HEK293T (cell line): Measurements from ENCODE around the gene FBLN1.
"Not testable (repeated sequence)": the region's sequence is repeated elsewhere in the genome, so short reads cannot be mapped to it uniquely, and the experiment has no call there.

Experiments
- CTCF ChIA-PET: fragments of 350-600 bp; formaldehyde crosslinking; extraction: SDS; loops from one replicate; lab custom pipeline; 2021; ENCODE audit warnings: antibody characterized with exemption, inconsistent platforms; lab: Yijun Ruan, JAX
- POLR2A ChIA-PET: fragments of 350-600 bp; formaldehyde crosslinking; extraction: SDS; loops from one replicate; lab custom pipeline; 2020; ENCODE audit warnings: antibody characterized with exemption, inconsistent platforms; lab: Yijun Ruan, JAX
- DNase-seq: peaks from one replicate; pipeline ENCODE4 v3.0.0; 2012; ENCODE audit warnings: mixed read lengths; ENCODE audit errors: extremely low spot score
- ARNT ChIP-seq: fragments of 450-650 bp; IDR thresholded peaks from 2 replicates; pipeline ENCODE4 v1.6.1; 2017; ENCODE audit warnings: mild to moderate bottlenecking
- BHLHE40 ChIP-seq: fragments of 450-650 bp; IDR thresholded peaks from 2 replicates; pipeline ENCODE4 v1.6.1; 2016; ENCODE audit warnings: mild to moderate bottlenecking, moderate library complexity, borderline replicate concordance
- CTBP1 ChIP-seq: fragments of 450-650 bp; IDR thresholded peaks from 2 replicates; pipeline ENCODE4 v1.6.1; 2016; ENCODE audit warnings: borderline replicate concordance
- ELF4 ChIP-seq: fragments of 450-650 bp; IDR thresholded peaks from 2 replicates; pipeline ENCODE4 v1.6.1; 2017; ENCODE audit warnings: antibody characterized with exemption
- FOXA1 ChIP-seq: fragments of 450-650 bp; IDR thresholded peaks from 2 replicates; pipeline ENCODE4 v1.6.1; 2016; ENCODE audit warnings: mild to moderate bottlenecking
- FOXK2 ChIP-seq: fragments of 450-650 bp; IDR thresholded peaks from 2 replicates; pipeline ENCODE4 v1.6.1; 2016; ENCODE audit warnings: mild to moderate bottlenecking
- FOXM1 ChIP-seq: fragments of 450-650 bp; IDR thresholded peaks from 2 replicates; pipeline ENCODE4 v1.6.1; 2017; ENCODE audit warnings: mild to moderate bottlenecking, borderline replicate concordance
- HDGF ChIP-seq: fragments of 450-650 bp; IDR thresholded peaks from 2 replicates; pipeline ENCODE4 v1.6.1; 2017; ENCODE audit warnings: antibody characterized with exemption, borderline replicate concordance
- L3MBTL2 ChIP-seq: fragments of 450-650 bp; conservative IDR thresholded peaks from 2 replicates; pipeline ENCODE4 v1.6.1; 2016; ENCODE audit warnings: mild to moderate bottlenecking
- LEF1 ChIP-seq: fragments of 450-650 bp; IDR thresholded peaks from 2 replicates; pipeline ENCODE4 v1.6.1; 2017; ENCODE audit warnings: mild to moderate bottlenecking, borderline replicate concordance
- NFRKB ChIP-seq: fragments of 450-650 bp; IDR thresholded peaks from 2 replicates; pipeline ENCODE4 v1.6.1; 2016; ENCODE audit warnings: mild to moderate bottlenecking, moderate library complexity
- PKNOX1 ChIP-seq: fragments of 450-650 bp; IDR thresholded peaks from 2 replicates; pipeline ENCODE4 v1.6.1; 2016
- SP1 ChIP-seq: fragments of 450-650 bp; IDR thresholded peaks from 2 replicates; pipeline ENCODE4 v1.6.1; 2017
- SUZ12 ChIP-seq: fragments of 450-650 bp; IDR thresholded peaks from 2 replicates; pipeline ENCODE4 v1.6.1; 2016; ENCODE audit warnings: mild to moderate bottlenecking
- TARDBP ChIP-seq: fragments of 450-650 bp; IDR thresholded peaks from 2 replicates; pipeline ENCODE4 v1.6.1; 2016
- ZNF384 ChIP-seq: fragments of 450-650 bp; IDR thresholded peaks from 2 replicates; pipeline ENCODE4 v1.6.1; 2016

Gene FBLN1

DNA sequence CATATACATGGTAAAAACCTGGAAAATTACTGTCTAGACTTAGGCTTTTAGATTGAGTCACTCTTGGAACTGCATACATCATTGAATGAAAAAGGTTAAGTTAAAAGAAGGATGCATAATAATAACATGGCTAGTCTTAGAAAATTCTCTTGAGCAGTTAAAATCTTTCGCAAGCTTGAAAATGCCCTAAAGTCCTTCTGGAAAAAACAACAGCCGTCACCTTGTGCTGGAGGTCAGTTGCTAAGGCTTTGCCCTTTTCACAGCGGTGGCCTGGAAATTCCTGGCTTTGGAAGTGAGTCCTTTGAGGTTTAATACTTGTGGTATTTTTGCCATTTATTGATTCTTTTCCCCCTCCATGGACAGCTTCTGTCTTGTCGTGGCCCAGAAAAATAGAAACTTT, 17.4 kb upstream of the FBLN1 start:
- TF ChIP-seq TARDBP (no peak), NFRKB (no peak), PKNOX1 (no peak), FOXK2 (no peak), ARNT (no peak), FOXA1 (no peak), BHLHE40 (no peak), ELF4 (no peak), L3MBTL2 (no peak), SUZ12 (no peak), ZNF384 (no peak), LEF1 (no peak), HDGF (no peak), SP1 (no peak), CTBP1 (no peak)
- DNase-seq = no peak
- ChIA-PET POLR2A (no interaction called here), CTCF (no interaction called here)

- CTCF ChIA-PET = interaction anchor here (0.7 kb wide), 1 partner anchor 15 kb away, joined by 3 read pairs; no protein-coding TSS in a partner anchor
- POLR2A ChIA-PET = no interaction called here
- TF ChIP-seq FOXM1 (no peak), ZNF384 (no peak), ARNT (no peak), FOXK2 (no peak), PKNOX1 (no peak), BHLHE40 (no peak), NFRKB (no peak), SUZ12 (no peak), ELF4 (no peak), CTBP1 (no peak), TARDBP (no peak), SP1 (no peak), LEF1 (no peak), HDGF (no peak), L3MBTL2 (no peak), FOXA1 (no peak)
- DNase-seq = no peak
Measured at GRCh38 chr22:45488764-45489370, 13.8 kb upstream of the FBLN1 start.

- ChIA-PET POLR2A (no interaction called here), CTCF (no interaction called here)
- no peak for DNase-seq
Measured at GRCh38 chr22:45490836-45491235, 11.8 kb upstream of the FBLN1 start.

GRCh38 chr22:45491841-45492240, 10.8 kb upstream of the FBLN1 start:
- no peak for DNase-seq
- CTCF ChIA-PET = no interaction called here
- TF ChIP-seq SP1 = no peak
- no peak for TF ChIP-seq FOXM1
- TF ChIP-seq TARDBP = no peak
- TF ChIP-seq FOXK2 = no peak
- TF ChIP-seq CTBP1 = no peak
- TF ChIP-seq BHLHE40 = no peak
- TF ChIP-seq ELF4 = no peak
- TF ChIP-seq ZNF384 = no peak
- TF ChIP-seq HDGF = no peak
- no peak for TF ChIP-seq ARNT
- POLR2A ChIA-PET = interaction anchor here (0.9 kb wide), 1 partner anchor 12 kb away, joined by 3 read pairs; no protein-coding TSS in a partner anchor

More at GRCh38 chr22:45490836-45491235, 11.8 kb upstream of the FBLN1 start:
- no peak for TF ChIP-seq TARDBP
- no peak for TF ChIP-seq L3MBTL2
- no peak for TF ChIP-seq NFRKB
- TF ChIP-seq SUZ12 = no peak

DNA sequence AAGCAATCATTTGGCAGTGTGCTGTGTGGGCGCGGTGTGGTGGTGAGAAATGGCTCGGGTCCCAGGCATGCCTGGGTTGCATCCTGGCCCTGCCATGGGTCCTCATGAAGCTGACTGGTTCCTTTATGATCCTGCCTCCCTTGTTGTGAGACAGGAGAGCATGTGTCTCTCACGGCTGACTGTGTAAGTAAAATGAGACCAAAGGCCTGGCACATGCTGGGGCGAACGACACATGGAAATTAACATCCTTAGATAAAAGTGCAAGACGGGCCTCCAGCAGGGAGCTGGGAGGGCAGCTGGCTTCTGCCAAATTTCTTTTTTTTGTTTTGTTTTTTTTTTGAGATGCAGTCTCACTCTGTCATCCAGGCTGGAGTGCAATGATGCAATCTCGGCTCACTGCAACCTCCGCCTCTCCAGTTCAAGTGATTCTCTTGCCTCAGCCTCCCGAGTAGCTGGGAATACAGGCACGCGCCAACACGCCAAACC, 9.4 kb upstream of the FBLN1 start:
- ChIA-PET CTCF (no interaction called here), POLR2A (no interaction called here)
- no peak for DNase-seq
- no peak for TF ChIP-seq LEF1
- no peak for TF ChIP-seq ARNT
- no peak for TF ChIP-seq SUZ12
- TF ChIP-seq TARDBP = no peak
- no peak for TF ChIP-seq L3MBTL2
- no peak for TF ChIP-seq FOXM1

DNA sequence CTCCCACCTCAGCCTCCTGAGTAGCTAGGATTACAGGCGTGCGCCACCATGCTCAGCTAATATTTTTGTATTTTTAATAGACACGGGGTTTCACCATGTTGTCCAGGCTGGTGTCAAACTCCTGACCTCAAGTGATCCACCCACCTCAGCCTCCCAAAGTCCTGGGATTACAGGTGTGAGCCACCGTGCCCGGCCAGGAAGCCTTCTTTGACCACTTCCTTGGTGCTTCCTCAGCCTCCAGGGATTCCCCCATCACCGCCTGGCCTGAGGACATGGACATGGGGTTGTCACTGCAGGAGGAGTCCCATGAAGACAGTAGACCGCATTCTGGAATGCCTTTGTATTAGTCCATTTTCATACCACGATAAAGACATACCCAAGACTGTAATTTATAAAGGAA, 8.4 kb upstream of the FBLN1 start:
- POLR2A ChIA-PET, CTCF ChIA-PET, DNase-seq: not testable (repeated sequence)

GRCh38 chr22:45495616-45496015, 7.1 kb upstream of the FBLN1 start:
- CTCF ChIA-PET = not testable (repeated sequence)

DNA sequence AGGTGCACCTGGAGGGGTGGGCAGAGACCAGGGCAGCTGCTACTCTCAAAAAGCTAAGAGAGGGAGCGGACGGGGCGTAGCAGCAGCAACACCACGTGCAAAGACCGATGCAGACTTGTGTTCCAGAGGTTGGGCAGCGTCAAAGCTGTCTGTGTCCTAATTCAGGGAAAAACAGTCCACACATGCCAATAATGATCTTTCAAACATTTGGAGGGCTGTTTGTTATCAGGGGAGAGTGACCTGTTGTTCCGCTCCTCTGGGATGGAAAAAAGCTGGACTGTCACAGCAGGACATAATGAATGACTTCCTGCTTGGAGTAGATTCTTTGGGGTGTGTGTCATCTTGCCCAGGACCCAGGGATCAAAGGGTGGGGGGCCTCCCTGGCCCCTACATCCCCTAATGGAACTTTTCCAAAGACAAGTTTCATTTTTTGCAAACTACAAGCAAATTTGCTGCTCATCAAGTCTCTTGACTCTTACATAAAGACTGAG, 6.2 kb upstream of the FBLN1 start:
- TF ChIP-seq SUZ12 = no peak
- TF ChIP-seq HDGF = no peak
- no peak for TF ChIP-seq L3MBTL2
- no peak for TF ChIP-seq TARDBP
- ChIA-PET POLR2A (no interaction called here), CTCF (no interaction called here)
- no peak for DNase-seq

More at GRCh38 chr22:45495616-45496015, 7.1 kb upstream of the FBLN1 start:
- DNase-seq, POLR2A ChIA-PET: not testable (repeated sequence)
